GM12878 (cell line): ENCODE results near the gene TMEM256. TPM values are rescaled to one million over a fixed set of nuclear protein-coding genes. Genes with fewer than 3 reads are reported as not detected.

Source experiments
- ATAC-seq: fragments of 200-7000 bp; cut with Tn5 transposase; 3 replicates; pipeline ENCODE4 v1.9.1; 2020; ENCODE audit warnings: mild to moderate bottlenecking, moderate library complexity
- BruUV-seq: library from RNA; stranded (reverse); fragments of 400-500 nt; replicated peaks from 2 replicates; lab custom pipeline; 2021; lab: Mats Ljungman, UMichigan
- CTCF ChIA-PET: fragments of 300-600 bp; sonication (Branson Sonifier 250); formaldehyde crosslinking; extraction: SDS; loops from one replicate; lab custom pipeline; 2021; ENCODE audit warnings: inconsistent platforms; lab: Yijun Ruan, JAX
- POLR2A ChIA-PET: fragments of 350-600 bp; formaldehyde crosslinking; extraction: SDS; loops from one replicate; lab custom pipeline; 2021; ENCODE audit warnings: inconsistent platforms; lab: Charles Lee
- RAD21 ChIA-PET: fragments of 300-600 bp; sonication (Branson Sonifier 250); formaldehyde crosslinking; loops from one replicate; lab custom pipeline; 2023; ENCODE audit warnings: antibody characterized with exemption; ENCODE audit not compliant: unreplicated experiment; lab: Charles Lee
- SMC1A ChIA-PET: fragments of 300-600 bp; sonication (Branson Sonifier 250); formaldehyde crosslinking; loops from one replicate; lab custom pipeline; 2023; ENCODE audit not compliant: unreplicated experiment, uncharacterized antibody; lab: Charles Lee
- DNase-seq: peaks from one replicate; pipeline ENCODE4 v3.0.0-alpha.2; 2011; ENCODE audit warnings: low read depth, low spot score
- FAIRE-seq: peaks from 3 replicates; lab custom pipeline; 2011; peaks lifted over from hg19 to GRCh38; lab: Jason Lieb, UNC
- H2AFZ ChIP-seq: 2 replicates; pipeline ENCODE4 v1.6.0; 2011; ENCODE audit warnings: low read depth, low read length, control low read depth; ENCODE audit not compliant: control insufficient read depth
- H3K27ac ChIP-seq: 2 replicates; pipeline ENCODE4 v1.5.1; 2011; ENCODE audit warnings: control low read depth; ENCODE audit not compliant: control insufficient read depth, insufficient read depth
- H3K27me3 ChIP-seq, 2 experiments: replicated peaks in 1 of 2; 2 replicates each; pipeline versions ENCODE4 v1.6.0 to v1.6.1; 2011; ENCODE audit warnings: low read length in 1 of 2; ENCODE audit not compliant: control insufficient read depth in 2 of 2, insufficient read depth in 2 of 2
- H3K36me3 ChIP-seq, 2 experiments: 2 replicates each; pipeline ENCODE4 v1.5.1; 2011; ENCODE audit warnings: low read length in 1 of 2; ENCODE audit not compliant: control insufficient read depth in 2 of 2, insufficient read depth in 2 of 2
- H3K4me1 ChIP-seq: 2 replicates; pipeline ENCODE4 v1.6.1; 2011; ENCODE audit warnings: mild to moderate bottlenecking, low read length, moderate library complexity, mixed read lengths; ENCODE audit not compliant: control insufficient read depth, insufficient read depth
- H3K4me2 ChIP-seq: 2 replicates; pipeline ENCODE4 v1.6.0; 2011; ENCODE audit warnings: control low read depth; ENCODE audit not compliant: control insufficient read depth, insufficient read depth
- H3K4me3 ChIP-seq: fragments of 200-600 bp; sonication (generic); 2 replicates; pipeline ENCODE4 v1.5.1; 2016
- H3K79me2 ChIP-seq: 2 replicates; pipeline ENCODE4 v1.6.0; 2011; ENCODE audit warnings: low read length; ENCODE audit not compliant: control insufficient read depth, insufficient read depth
- H3K9ac ChIP-seq: 2 replicates; pipeline ENCODE4 v1.8.0; 2011; ENCODE audit warnings: low read length, control low read depth, mixed read lengths; ENCODE audit not compliant: control insufficient read depth, insufficient read depth
- H3K9me3 ChIP-seq: replicated peaks from 3 replicates; pipeline ENCODE4 v1.5.1; 2011; ENCODE audit warnings: mild to moderate bottlenecking, low read length; ENCODE audit not compliant: control insufficient read depth, insufficient read depth
- H4K20me1 ChIP-seq: 2 replicates; pipeline ENCODE4 v1.6.0; 2011; ENCODE audit not compliant: control insufficient read depth, insufficient read depth
- CREB1 ChIP-seq: IDR thresholded peaks from 2 replicates; pipeline ENCODE4 v1.6.1; 2012; ENCODE audit warnings: low read depth, mild to moderate bottlenecking, inconsistent platforms
- EZH2 ChIP-seq: IDR thresholded peaks from 2 replicates; pipeline ENCODE4 v1.6.1; 2012; ENCODE audit warnings: low read depth, mild to moderate bottlenecking, control low read depth, inconsistent platforms, low read length, borderline replicate concordance; ENCODE audit not compliant: control insufficient read depth
- JUND ChIP-seq: IDR thresholded peaks from 2 replicates; pipeline ENCODE4 v1.6.1; 2012; ENCODE audit warnings: low read depth, mild to moderate bottlenecking, low read length, improper control_type of control experiment, moderate library complexity
- NR2F1 ChIP-seq: fragments of 450-650 bp; conservative IDR thresholded peaks from 2 replicates; pipeline ENCODE4 v1.6.1; 2017; ENCODE audit warnings: mild to moderate bottlenecking
- TARDBP ChIP-seq: IDR thresholded peaks from 2 replicates; pipeline ENCODE4 v1.6.1; 2016; ENCODE audit warnings: borderline replicate concordance
- WGBS: methylation state at CpG from one replicate; pipeline ENCODE4 v1.1.6; 2016; ENCODE audit warnings: low lambda C conversion rate; ENCODE audit not compliant: insufficient replicate concordance, insufficient coverage; ENCODE audit errors: missing lambda C conversion rate; 5-methylcytosine and 5-hydroxymethylcytosine counted together
- in situ Hi-C: fragments of 300-500 bp; cut with MboI; formaldehyde crosslinking; loops from 9 replicates; pipeline ENCODE4 v1.14.3; 2018; ENCODE audit warnings: mixed read lengths
- intact Hi-C: fragments of 100-400 bp; cut with micrococcal nuclease; formaldehyde crosslinking; loops from one replicate; pipeline ENCODE4 v1.14.2; 2022; ENCODE audit not compliant: unreplicated experiment
- polyA plus RNA-seq, 11 experiments: library from polyadenylated mRNA; depleted of rRNA in 4 of 11; unstranded in 6 of 11; stranded (reverse) in 5 of 11; fragments of >200 nt; fragmentation: Nextera tagmentation in 4 of 11; fragmentation: Illumina TruSeq in 1 of 11; extraction: Ambion mirVana in 4 of 11; extraction: Trizol in 1 of 11; gene quantifications; 1 replicate in 1 of 11; 2 replicates in 10 of 11; pipeline versions ENCODE4 v1.2.1 to v1.2.3, GENCODE V29; 2011 to 2016; ENCODE audit warnings: inconsistent platforms in 2 of 11, missing spikeins in 2 of 11, low read depth in 1 of 11
- total RNA-seq, 4 experiments: library from RNA; depleted of rRNA in 3 of 4; stranded (reverse); fragments of >200 nt in 3 of 4; fragmentation: Illumina TruSeq in 1 of 4; extraction: Trizol in 1 of 4; gene quantifications; 2 replicates each; pipeline versions ENCODE4 v1.2.1 to v1.2.3, GENCODE V29; 2013 to 2021
- TF ChIP-seq, protein P1 (sequence below): fragments of 450-650 bp; IDR thresholded peaks from 2 replicates; pipeline ENCODE4 v1.6.1; 2017; ENCODE audit warnings: mild to moderate bottlenecking, low read depth, inconsistent platforms; ENCODE audit not compliant: poor library complexity, severe bottlenecking
- TF ChIP-seq, protein P2 (sequence below): fragments of 450-650 bp; formaldehyde crosslinking; IDR thresholded peaks from 2 replicates; pipeline ENCODE4 v1.4.0; 2020; ENCODE audit warnings: mild to moderate bottlenecking, moderate library complexity

The TMEM256 gene
- total and polyA plus RNA-seq, 10 of the 15 experiments (the other 5 are each of a cell fraction or from before 2014, with no cell fraction given), result 57.3 to 342 (median 95.7) TPM

DNA sequence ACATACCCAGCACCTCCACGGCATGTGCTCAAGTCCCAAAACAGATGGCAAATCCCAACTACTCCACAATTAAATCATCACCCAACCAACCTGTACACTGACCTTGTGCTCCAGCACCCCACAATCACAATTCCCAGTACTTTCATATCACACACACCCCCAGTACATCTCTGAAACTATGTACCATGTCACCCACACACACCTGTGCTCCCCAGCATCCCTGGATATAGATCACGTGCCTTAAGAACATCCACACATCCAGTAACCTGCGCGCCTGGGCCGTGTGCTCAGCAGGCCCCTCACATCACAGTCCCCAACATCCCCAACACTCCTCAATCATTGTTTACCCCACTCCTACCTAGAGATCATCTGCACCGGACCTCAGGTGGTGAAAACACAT, 5.8 kb upstream of the TMEM256 start:
- Histone ChIP-seq H3K9ac (no peak overlapping the region), H3K4me3 (no peak overlapping the region), H3K9me3 (no peaks in the 10 kb centered on the region), H3K4me2 (no peak overlapping the region), H3K36me3 (no peaks in the 10 kb centered on the region), H3K4me1 (no peaks in the 10 kb centered on the region), H2AFZ (no peak overlapping the region), H4K20me1 (no peaks in the 10 kb centered on the region), H3K79me2 (no peaks in the 10 kb centered on the region), H3K27ac (no peak overlapping the region), H3K27me3 (peaks cover 0 to 6% of the 10 kb centered on the region in 2 experiments; a peak in 3 of 4 replicates)
- ATAC-seq, result no peak
- DNase-seq, result no peak
- in situ Hi-C loops (no loop called here), intact Hi-C loops (no loop called here)
- no TSS peak for BruUV-seq
- ChIA-PET SMC1A (no interaction called here), CTCF (no interaction called here), POLR2A (no interaction called here), RAD21 (no interaction called here)
- 63% methylated on average over 6 of the region's 6 CpGs for WGBS
- FAIRE-seq, result no peak
- no peak for TF ChIP-seq NR2F1
- no peak for TF ChIP-seq CREB1

DNA sequence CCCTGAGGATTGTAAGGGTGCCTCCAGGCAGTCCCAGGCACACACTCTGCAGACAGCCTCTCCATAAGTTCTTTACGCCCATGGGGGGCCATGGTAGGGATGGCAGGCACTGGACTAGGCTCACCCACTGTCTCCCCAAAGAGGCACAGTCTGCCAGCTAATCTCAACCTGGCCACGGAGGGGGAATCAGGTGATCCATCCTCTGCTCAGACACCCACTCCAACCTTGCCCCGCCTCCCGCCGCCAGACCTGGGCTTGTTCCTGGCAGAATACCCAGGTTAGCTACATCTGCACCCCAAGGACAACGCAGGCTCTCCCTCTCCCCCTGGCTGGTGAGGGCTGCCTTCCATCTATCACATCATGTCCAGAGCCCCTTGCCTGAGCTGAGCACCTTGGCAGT, 5.0 kb upstream of the TMEM256 start:
- peaks cover 0 to 6% of the 10 kb centered on the region in 2 experiments; a peak in 3 of 4 replicates for H3K27me3 ChIP-seq
- RAD21 ChIA-PET, result no interaction called here
- no peak overlapping the region for H3K9ac ChIP-seq
- intact Hi-C loops, result no loop called here
- H3K4me2 ChIP-seq, result no peak overlapping the region
- H3K79me2 ChIP-seq, result no peaks in the 10 kb centered on the region
- H4K20me1 ChIP-seq, result no peaks in the 10 kb centered on the region
- no peak for ATAC-seq
- CTCF ChIA-PET, result no interaction called here
- no peak overlapping the region for H2AFZ ChIP-seq
- no peaks in the 10 kb centered on the region for H3K4me1 ChIP-seq
- H3K36me3 ChIP-seq, result no peaks in the 10 kb centered on the region
- no peak for DNase-seq
- in situ Hi-C loops, result no loop called here
- SMC1A ChIA-PET, result interaction anchor here (0.6 kb wide), 1 partner anchor 112 kb away, joined by 3 read pairs; no protein-coding TSS in a partner anchor
- no peaks in the 10 kb centered on the region for H3K9me3 ChIP-seq
- 69% methylated on average over 6 of the region's 6 CpGs for WGBS
- no peak overlapping the region for H3K27ac ChIP-seq
- POLR2A ChIA-PET, result interaction anchor here (1.4 kb wide), 1 partner anchor 10 kb away, joined by 3 read pairs; no protein-coding TSS in a partner anchor
- no TSS peak for BruUV-seq
- FAIRE-seq, result no peak
- no peak overlapping the region for H3K4me3 ChIP-seq
- TF ChIP-seq, protein P1, sequence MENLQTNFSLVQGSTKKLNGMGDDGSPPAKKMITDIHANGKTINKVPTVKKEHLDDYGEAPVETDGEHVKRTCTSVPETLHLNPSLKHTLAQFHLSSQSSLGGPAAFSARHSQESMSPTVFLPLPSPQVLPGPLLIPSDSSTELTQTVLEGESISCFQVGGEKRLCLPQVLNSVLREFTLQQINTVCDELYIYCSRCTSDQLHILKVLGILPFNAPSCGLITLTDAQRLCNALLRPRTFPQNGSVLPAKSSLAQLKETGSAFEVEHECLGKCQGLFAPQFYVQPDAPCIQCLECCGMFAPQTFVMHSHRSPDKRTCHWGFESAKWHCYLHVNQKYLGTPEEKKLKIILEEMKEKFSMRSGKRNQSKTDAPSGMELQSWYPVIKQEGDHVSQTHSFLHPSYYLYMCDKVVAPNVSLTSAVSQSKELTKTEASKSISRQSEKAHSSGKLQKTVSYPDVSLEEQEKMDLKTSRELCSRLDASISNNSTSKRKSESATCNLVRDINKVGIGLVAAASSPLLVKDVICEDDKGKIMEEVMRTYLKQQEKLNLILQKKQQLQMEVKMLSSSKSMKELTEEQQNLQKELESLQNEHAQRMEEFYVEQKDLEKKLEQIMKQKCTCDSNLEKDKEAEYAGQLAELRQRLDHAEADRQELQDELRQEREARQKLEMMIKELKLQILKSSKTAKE, result no peak
- no peak for TF ChIP-seq JUND
- TF ChIP-seq EZH2, result no peak
- TF ChIP-seq TARDBP, result no peak
- TF ChIP-seq, protein P2, sequence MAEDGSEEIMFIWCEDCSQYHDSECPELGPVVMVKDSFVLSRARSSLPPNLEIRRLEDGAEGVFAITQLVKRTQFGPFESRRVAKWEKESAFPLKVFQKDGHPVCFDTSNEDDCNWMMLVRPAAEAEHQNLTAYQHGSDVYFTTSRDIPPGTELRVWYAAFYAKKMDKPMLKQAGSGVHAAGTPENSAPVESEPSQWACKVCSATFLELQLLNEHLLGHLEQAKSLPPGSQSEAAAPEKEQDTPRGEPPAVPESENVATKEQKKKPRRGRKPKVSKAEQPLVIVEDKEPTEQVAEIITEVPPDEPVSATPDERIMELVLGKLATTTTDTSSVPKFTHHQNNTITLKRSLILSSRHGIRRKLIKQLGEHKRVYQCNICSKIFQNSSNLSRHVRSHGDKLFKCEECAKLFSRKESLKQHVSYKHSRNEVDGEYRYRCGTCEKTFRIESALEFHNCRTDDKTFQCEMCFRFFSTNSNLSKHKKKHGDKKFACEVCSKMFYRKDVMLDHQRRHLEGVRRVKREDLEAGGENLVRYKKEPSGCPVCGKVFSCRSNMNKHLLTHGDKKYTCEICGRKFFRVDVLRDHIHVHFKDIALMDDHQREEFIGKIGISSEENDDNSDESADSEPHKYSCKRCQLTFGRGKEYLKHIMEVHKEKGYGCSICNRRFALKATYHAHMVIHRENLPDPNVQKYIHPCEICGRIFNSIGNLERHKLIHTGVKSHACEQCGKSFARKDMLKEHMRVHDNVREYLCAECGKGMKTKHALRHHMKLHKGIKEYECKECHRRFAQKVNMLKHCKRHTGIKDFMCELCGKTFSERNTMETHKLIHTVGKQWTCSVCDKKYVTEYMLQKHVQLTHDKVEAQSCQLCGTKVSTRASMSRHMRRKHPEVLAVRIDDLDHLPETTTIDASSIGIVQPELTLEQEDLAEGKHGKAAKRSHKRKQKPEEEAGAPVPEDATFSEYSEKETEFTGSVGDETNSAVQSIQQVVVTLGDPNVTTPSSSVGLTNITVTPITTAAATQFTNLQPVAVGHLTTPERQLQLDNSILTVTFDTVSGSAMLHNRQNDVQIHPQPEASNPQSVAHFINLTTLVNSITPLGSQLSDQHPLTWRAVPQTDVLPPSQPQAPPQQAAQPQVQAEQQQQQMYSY (CRISPR knock-in tag), result no peak
